ENCODE measurements around the gene STBD1.

DNA sequence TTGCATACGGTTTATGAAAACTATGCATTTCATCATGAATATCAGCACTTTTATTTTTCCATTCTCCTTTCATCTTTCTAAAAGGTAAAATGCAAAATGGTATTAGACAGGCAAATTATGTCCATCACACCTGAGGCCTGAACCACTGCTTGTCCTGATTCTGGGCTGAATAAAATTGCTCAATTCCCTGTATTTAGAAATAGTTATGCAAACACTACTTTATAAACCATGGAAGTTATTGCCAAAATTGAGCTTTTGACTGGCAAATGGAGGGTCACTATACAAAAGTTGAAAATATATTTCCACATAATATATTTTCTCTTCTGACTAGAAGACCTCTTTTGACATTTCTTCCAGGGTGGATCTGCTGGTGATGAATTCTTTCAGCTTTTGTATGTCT lies 34.0 kb upstream of the STBD1 start:
- TF ChIP-seq, protein P1, sequence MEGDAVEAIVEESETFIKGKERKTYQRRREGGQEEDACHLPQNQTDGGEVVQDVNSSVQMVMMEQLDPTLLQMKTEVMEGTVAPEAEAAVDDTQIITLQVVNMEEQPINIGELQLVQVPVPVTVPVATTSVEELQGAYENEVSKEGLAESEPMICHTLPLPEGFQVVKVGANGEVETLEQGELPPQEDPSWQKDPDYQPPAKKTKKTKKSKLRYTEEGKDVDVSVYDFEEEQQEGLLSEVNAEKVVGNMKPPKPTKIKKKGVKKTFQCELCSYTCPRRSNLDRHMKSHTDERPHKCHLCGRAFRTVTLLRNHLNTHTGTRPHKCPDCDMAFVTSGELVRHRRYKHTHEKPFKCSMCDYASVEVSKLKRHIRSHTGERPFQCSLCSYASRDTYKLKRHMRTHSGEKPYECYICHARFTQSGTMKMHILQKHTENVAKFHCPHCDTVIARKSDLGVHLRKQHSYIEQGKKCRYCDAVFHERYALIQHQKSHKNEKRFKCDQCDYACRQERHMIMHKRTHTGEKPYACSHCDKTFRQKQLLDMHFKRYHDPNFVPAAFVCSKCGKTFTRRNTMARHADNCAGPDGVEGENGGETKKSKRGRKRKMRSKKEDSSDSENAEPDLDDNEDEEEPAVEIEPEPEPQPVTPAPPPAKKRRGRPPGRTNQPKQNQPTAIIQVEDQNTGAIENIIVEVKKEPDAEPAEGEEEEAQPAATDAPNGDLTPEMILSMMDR (IDR thresholded peaks at IDR 0.05 in 8 of 11, conservative IDR thresholded peaks at IDR 0.05 in 3 of 11): no peak
- no peak for TF ChIP-seq POLR2A (IDR thresholded peaks at IDR 0.05)
- no peak for TF ChIP-seq POLR2AphosphoS5 (IDR thresholded peaks at IDR 0.05)
